AG08395 (cell line): Measurements from ENCODE around the gene SAMD11.

ENCODE experiments used
- DNase-seq: peaks from one replicate; pipeline ENCODE4 v3.0.0; 2012; ENCODE audit warnings: mixed read lengths, low spot score

The SAMD11 gene

DNA sequence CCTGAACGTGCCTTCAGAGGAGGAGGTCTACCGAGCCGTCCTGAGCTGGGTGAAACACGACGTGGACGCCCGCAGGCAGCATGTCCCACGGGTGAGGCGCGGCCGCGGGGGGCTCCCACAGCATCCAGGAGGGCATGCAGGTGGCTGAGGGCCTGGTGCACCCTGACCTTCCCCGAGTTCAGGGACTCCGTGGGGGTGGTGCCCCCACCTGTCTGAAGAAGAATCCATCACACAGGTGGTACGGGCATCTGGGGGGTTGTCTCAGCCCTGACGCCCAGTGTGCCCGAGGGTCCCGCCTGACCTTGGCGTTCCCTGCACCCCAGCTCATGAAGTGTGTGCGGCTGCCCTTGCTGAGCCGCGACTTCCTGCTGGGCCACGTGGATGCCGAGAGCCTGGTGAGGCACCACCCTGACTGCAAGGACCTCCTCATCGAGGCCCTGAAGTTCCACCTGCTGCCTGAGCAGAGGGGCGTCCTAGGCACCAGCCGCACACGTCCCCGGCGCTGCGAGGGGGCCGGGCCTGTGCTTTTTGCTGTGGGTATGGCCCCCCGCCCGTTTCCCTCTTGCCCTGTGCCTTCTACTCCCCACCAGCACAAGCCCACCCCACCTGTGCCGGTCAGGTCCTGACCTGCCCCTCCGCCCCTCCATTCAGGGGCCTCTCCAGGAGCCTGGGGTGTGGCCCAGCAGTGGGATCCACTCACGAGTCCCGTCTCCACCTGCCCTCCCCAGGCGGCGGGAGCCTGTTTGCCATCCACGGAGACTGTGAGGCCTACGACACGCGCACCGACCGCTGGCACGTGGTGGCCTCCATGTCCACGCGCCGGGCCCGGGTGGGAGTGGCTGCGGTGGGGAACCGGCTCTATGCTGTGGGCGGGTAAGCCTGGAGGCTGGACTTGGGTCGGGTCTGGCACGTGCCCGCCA lies 38.9 kb downstream of the SAMD11 start:
- no peak for DNase-seq

DNA sequence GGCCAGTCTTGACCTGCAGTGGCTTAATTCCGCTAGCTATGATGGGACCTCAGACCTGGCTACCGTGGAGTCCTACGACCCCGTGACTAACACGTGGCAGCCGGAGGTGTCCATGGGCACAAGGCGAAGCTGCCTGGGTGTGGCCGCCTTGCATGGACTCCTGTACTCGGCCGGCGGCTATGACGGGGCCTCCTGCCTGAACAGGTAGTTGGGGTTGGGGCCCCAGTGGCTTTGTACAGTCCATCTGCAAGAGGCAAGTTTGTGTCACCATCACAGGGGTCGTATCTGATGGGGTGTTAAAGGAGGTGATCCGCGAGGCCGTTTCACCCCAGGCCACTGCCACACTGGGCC lies 39.6 kb downstream of the SAMD11 start:
- DNase-seq: no peak

DNA sequence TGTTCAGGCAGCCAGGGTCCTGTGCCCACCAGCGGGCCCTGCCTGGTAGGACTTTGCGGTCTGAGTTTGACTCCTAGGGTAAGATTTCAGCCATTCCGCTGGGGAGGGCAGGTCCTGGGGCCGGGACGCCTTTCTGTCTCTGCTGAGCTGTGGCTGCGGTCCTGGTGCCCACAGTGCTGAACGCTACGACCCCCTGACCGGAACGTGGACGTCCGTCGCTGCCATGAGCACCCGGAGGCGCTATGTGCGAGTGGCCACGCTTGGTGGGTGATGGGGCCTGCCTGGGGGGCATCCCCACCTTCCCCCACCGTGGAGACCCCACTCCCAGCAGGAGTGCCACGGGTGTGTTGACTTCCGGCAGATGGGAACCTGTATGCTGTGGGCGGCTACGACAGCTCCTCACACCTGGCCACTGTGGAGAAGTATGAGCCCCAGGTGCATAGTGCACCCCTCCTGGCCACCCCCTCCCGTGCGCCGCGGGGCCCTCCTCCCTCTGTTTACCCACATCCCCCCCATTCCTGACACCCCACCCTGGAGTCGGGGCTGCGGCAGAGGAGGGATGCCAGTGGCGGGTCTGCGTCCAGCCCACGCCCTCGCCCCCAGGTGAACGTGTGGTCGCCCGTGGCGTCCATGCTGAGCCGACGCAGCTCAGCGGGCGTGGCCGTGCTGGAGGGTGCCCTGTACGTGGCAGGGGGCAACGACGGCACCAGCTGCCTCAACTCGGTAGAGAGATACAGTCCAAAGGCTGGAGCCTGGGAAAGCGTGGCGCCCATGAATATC lies 40.2 kb downstream of the SAMD11 start:
- no peak for DNase-seq

DNA sequence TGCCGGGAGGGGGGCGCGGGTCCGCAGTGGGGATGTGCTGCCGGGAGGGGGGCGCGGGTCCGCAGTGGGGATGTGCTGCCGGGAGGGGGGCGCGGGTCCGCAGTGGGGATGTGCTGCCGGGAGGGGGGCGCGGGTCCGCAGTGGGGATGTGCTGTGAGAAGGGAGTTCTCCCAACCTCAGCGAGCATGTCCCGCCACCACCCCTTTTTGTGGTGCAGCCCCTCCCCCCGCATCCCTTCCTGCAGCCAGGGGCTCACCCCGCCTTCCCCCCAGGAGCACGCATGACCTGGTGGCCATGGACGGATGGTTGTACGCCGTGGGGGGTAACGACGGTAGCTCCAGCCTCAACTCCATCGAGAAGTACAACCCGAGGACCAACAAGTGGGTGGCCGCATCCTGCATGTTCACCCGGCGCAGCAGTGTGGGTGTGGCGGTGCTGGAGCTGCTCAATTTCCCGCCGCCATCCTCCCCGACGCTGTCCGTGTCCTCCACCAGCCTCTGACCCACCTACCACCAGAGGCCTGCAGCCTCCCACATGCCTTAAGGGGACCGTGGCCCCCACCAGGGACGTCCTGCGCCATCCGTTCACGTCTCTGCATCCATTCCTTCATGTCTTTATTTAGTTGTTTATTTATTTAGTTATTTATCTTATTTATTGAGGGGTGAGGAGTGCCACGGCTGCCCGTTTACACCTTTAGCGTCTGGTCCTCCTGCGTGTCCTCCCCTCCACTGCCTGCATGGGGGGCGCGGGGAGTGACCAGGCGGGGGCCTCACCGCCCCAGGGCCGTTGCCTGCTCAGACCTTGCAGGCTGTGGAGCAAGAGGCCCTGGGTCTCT lies 41.2 kb downstream of the SAMD11 start:
- DNase-seq: no peak

DNA sequence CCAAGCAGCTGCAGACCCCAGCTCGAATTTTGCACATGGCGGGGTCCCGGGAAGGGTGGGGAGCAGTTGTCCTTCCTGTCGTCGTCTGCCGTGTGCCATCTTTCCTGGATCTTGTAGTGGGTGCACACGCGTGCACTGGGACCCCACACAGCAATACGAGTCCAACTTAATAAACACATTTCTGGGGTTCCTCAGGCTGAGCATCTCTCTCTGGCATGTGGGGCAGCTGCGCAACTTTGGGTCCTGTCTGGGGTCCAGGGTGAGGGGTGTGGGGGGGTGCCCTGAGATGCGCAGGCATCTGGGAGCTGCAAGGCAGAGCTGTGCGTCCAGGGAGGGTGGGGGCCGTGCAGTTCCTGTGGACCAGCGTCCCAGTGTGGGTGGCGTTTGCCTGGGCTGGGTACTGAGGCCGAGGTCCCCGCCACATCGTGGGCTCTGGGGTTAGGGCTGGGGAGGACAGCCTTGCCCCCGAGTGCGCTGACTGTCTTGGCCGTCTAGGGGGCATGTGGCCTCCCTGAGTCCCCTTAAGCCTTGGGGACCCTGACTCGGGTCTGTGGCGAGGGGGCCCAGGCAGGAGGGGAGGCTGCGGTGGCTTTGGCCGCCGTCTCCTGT lies 41.9 kb downstream of the SAMD11 start:
- DNase-seq: no peak

DNA sequence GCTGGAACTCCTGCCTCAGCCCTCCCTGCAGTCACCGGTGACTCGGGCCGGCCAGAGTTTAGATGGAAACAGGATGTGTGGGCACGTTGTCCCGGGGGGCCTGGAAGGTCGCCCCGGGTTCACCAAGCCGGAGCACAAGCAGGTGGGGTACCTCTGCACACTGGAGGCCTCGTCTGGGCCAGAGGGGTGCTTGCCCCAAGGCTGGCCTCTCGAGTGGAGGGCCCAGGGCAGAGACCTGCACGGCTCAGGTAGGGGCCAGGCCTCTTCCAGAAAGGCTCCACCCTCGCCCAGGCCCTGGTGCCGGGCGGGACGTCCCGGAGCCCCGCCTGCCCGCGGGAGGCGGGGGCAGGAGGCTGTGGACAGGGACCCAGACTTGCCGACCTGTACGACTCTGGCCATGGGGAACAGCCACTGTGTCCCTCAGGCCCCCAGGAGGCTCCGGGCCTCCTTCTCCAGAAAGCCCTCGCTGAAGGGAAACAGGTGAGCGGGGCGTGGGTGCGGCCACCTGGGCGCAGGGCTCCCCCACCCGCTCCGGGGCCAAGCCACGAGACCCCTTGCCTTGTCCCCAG lies 42.5 kb downstream of the SAMD11 start, which contains the start of gene PLEKHN1:
Gene PLEKHN1, plus strand, starts transcription at position 348 of the 569 bp plus-strand sequence. Its CDS starts 50 bp downstream, at position 398.
- DNase-seq: peak; percentile 58

DNA sequence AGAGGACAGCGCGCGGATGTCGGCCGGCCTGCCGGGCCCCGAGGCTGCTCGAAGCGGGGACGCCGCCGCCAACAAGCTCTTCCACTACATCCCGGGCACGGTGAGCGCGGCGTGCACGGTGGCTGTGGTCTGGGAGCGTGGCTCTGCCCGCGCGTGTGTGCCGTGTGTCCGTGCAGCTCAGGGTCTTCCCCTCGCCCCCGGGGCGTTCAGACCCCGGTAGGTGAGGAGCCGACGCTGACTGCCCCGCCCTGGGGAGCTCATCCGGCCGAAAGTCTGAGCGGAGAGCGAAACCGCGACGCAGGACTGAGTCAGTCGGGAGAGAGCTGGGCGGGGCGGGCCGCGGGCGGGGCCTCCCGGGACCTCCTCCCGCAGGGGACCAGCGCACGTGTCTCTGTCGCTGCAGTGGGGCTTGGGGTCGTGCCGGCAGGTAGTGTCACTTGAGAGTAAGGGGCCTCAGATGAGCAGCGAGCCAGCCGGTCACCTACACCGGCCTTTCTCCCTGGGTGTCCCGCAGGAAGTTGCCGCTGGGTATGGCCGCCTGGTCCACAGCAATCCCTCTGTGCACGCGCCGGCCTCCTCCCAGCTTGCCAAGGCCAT lies 43.1 kb downstream of the SAMD11 start:
- DNase-seq: peak; percentile 91

DNA sequence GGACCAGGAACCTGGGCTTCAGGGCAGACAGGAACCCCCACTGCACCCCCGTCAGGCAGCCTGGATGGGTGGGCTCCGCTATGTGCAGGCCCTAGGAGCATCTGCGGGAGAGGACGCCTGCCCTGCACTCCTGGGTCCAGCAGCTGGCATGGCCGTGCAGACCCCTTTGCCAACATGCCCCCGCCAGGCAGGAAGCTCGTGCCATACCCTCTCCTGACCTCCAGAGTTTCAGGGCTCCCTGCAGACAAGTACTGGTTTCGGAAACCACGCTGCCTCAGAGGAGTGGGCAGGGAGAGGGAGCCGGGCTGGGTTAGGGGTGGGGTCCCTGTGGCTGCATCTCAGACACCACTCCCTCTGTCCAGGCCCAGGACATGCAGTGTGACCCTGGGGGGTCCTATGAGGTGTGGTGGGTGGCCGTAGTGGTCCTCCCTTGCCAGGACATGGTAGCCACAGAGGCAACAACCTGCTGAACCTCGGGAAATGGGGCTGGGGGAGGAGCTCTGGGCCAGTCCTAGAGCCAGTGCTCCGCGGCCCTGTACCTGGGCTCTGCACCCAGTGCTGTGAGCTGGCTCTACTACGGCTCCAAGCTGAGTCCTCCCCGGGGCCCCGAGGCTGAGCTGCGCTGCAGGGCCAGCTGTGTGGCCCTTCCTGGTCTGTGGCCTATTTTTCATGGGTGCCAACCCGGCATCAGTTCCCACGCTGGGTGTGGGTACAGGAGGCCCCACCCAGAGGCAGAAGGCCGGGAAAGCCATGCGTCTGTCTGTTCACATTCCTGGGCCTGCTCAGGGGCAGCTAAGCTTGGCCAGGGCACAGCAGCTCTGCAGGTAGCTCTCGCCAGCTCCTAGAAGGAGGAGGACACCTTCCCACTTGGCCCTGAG lies 44.0 kb downstream of the SAMD11 start:
- no peak for DNase-seq

DNA sequence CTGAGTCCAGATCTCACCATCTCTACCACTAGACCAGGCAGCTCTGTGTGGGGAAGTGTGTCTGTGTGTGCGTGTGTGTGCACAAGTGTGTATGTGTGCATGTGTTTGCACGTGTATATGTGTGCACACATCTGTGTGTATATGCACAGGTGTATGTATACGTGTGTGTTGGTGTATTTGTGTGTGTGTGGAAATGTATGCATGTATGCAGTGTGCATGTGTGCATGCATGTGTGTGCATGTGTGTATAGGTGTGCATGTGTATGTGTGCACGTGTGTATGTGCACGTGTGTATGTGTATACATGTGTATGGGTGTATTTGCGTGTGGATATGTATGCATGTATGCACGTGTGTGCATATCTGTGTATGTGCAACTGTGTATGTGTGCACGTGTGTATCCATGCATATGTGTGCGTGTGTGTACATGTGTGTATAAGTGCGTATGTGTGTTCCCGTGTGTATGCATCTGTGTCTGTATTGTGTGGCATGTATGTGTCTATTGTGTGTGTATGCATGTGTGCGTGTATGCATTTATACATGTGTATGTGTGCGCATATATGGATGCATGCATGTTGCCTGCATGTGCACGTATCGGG lies 45.6 kb downstream of the SAMD11 start:
- DNase-seq: no peak

DNA sequence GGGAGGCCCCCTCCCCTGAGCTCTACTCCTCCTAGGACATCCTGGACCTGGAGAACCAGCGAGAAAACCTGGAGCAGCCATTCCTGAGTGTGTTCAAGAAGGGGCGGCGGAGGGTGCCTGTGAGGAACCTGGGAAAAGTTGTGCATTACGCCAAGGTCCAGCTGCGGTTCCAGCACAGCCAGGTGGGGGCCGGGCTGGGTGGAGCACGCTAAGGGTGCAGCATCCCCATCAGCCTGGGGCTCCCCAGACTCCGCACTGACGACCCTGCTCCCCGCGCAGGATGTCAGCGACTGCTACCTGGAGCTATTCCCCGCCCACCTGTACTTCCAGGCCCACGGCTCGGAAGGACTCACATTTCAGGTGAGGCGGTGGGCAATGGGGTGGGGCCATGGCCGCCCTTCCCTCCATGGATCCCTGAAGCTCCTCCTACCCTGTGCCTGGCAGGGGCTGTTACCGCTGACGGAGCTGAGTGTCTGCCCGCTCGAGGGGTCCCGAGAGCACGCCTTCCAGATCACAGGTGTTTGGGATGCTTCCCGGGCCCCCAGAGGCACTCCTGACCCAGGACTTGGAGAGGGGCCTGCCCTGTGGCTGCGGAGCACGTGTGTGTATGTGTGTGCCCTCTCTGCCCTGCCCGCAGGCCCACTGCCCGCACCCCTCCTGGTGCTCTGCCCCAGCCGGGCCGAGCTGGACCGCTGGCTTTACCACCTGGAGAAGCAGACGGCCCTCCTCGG lies 46.7 kb downstream of the SAMD11 start:
- DNase-seq: no peak

DNA sequence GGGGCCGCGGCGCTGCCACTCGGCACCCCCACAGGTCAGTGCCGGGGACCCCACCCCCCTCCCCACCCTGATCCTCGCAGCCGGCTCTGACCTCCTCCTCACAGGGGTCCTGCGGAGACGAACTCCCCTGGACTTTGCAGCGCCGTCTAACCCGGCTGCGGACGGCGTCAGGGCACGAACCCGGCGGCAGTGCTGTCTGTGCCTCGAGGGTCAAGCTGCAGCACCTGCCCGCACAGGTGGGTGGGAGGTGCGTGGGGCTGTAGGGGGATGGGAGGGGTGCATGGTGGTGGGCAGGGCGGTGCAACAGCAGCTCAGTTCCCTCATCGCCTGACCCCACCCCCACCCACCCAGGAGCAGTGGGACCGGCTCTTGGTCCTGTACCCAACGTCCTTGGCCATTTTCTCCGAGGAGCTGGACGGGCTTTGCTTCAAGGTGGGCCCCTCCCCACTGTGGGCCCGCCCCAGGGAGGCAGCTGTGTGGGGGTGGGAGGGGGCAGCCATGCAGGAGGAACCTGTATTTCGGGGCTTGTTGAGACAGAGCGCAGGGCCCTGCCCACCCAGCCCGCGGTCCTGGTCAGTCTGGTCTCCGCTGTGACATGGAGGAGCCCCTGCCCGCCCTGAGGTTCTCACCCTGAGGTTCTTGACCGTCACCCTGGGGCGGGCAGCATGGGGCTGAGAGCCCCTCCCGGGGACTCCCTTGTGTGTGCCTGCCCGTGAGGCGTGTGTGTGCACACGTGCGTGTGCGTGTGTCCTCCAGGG lies 47.4 kb downstream of the SAMD11 start:
- DNase-seq: no peak

DNA sequence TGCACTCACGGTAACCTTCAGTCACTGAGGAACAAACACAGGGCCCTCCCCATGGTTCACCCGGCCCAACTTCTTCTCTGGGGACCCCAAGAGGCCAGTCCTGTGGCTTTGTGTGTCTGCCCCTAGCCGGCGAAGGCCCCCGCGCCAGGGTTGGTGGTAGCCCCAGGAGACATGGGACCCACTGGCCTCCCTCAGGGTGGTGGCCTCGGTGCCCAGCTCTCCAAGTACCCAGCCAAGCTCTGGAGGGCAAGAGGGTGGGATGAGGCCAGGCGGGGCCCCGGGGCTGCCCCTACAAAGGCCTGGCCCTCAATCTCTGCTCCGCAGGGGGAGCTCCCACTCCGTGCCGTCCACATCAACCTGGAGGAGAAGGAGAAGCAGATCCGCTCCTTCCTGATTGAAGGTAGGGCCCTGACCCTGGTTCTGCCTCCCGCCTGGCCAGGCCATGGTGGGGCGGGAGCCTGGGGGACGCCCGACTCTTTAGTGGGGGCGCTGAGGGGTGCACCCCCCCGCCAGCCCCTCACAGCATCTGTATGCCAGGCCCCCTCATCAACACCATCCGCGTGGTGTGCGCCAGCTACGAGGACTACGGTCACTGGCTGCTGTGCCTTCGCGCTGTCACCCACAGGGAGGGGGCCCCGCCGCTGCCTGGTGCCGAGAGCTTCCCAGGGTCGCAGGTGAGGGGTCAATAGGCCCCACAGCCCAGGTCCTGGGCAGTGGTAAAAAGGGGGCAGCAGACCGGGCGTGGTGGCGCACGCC lies 48.2 kb downstream of the SAMD11 start:
- no peak for DNase-seq

DNA sequence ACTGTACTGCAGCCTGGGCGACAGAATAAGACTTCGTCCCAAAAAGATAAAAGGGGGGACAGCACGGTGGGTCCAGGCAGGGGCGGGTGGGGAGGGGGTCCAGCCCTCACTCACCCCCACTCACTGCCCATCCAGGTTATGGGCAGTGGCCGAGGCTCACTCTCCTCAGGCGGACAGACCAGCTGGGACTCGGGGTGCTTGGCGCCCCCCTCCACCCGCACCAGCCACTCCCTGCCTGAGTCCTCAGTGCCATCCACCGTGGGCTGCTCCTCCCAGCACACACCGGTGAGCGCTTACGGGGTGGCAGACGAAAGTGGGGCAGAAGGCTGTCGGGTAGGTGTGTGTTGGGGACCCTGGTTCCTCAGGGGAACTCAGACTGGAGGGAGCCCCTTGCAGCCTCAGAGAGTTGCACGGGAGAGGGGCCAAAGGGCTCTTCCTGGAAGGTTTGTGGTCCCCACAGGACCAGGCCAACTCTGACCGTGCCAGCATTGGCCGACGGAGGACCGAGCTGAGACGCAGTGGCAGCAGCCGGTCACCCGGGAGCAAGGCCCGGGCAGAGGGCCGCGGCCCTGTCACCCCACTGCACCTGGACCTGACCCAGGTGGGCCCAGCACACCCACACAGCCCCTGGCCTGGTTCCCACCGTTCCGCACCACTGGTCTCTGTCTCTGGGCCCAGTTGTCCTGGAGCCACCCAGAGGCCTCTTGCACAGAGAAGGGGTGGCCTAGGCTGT lies 49.2 kb downstream of the SAMD11 start:
- DNase-seq: no peak

DNA sequence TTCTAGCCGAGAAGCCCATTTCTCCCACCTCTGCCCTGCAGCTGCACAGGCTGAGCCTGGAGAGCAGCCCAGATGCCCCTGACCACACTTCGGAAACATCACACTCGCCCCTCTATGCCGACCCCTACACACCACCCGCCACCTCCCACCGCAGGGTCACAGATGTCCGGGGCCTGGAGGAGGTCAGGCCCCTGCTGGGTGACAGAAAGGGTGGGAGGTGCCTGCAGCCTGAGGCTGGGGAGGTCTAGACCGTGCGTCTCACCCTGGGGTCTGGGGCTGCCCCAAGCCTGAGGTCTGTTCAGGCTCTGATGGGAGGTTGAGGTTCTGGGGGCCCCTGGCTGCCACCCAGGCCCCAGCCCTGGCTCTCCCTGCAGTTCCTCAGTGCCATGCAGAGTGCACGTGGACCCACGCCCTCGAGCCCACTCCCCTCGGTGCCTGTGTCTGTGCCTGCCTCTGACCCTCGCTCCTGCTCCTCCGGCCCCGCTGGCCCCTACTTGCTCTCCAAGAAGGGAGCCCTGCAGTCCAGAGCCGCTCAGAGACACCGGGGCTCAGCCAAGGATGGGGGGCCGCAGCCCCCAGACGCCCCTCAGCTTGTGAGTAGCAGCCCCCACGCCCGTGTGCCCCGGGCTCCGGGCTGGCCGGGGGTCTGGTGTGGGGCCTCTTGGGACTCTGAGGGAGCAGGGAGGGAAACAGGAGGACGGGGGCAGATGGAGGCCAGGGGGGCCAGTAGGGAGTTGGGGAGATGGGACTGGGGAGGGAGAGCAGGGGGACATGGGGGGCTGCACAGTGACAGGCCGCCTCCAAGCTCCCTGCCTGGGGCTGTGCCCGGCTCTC lies 50.0 kb downstream of the SAMD11 start:
- DNase-seq: no peak

DNA sequence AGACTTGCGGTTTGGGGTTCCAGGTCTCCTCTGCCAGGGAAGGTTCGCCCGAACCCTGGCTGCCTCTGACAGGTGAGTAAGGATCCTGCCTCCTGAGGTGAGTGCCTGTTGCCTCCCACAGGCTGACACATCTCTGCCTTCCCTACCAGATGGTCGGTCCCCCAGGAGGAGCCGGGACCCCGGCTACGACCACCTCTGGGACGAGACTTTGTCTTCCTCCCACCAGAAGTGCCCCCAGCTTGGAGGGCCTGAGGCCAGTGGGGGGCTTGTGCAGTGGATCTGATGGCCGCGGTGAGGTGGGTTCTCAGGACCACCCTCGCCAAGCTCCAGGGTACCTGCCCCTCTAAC lies 50.5 kb downstream of the SAMD11 start:
- DNase-seq: no peak
